A673 (cell line): Measurements from ENCODE around the gene AUH. TPM values are rescaled to one million over a fixed set of nuclear protein-coding genes. Genes with fewer than 3 reads are reported as not detected.

Experiments used
- BruUV-seq: library from RNA; stranded (reverse); fragments of 400-500 nt; replicated peaks from 2 replicates; lab custom pipeline; 2021; lab: Mats Ljungman, UMichigan
- CTCF ChIA-PET: fragments of 300-600 bp; sonication (Branson Sonifier 250); formaldehyde crosslinking; loops from one replicate; lab custom pipeline; 2022; ENCODE audit warnings: antibody characterized with exemption; lab: Charles Lee
- POLR2A ChIA-PET: fragments of 300-600 bp; sonication (Branson Sonifier 250); formaldehyde crosslinking; loops from one replicate; lab custom pipeline; 2022; ENCODE audit warnings: antibody characterized with exemption; ENCODE audit not compliant: low non-redundant PET; lab: Charles Lee
- DNase-seq: peaks from one replicate; pipeline ENCODE4 v3.0.0-alpha.2; 2015; ENCODE audit warnings: low spot score
- H3K27ac ChIP-seq: fragments of 200-600 bp; sonication (generic); 2 replicates; pipeline ENCODE4 v1.5.1; 2016; ENCODE audit warnings: mixed run types, low read depth, mild to moderate bottlenecking, mixed read lengths, antibody characterized with exemption, low read length; ENCODE audit not compliant: poor library complexity, severe bottlenecking
- H3K27me3 ChIP-seq: fragments of 200-600 bp; sonication (generic); replicated peaks from 2 replicates; pipeline ENCODE4 v1.6.1; 2017; ENCODE audit warnings: mixed run types, low read depth, mild to moderate bottlenecking, mixed read lengths, antibody characterized with exemption, low read length; ENCODE audit not compliant: insufficient read depth, poor library complexity
- H3K36me3 ChIP-seq: fragments of 200-600 bp; sonication (generic); 2 replicates; pipeline ENCODE4 v1.6.1; 2016; ENCODE audit warnings: mixed run types, mild to moderate bottlenecking, mixed read lengths, antibody characterized with exemption, low read length; ENCODE audit not compliant: insufficient read depth, poor library complexity, severe bottlenecking
- H3K4me1 ChIP-seq: fragments of 200-600 bp; sonication (generic); 2 replicates; pipeline ENCODE4 v1.6.1; 2017; ENCODE audit warnings: mixed run types, mild to moderate bottlenecking, mixed read lengths, antibody characterized with exemption, low read length; ENCODE audit not compliant: insufficient read depth, poor library complexity, severe bottlenecking
- H3K4me3 ChIP-seq: fragments of 200-600 bp; sonication (generic); 2 replicates; pipeline ENCODE4 v1.5.1; 2016; ENCODE audit warnings: low read depth, mixed run types, mild to moderate bottlenecking, mixed read lengths, low read length; ENCODE audit not compliant: poor library complexity, severe bottlenecking
- H3K9me3 ChIP-seq: fragments of 200-600 bp; sonication (generic); 2 replicates; pipeline ENCODE4 v1.6.1; 2016; ENCODE audit warnings: mixed run types, low read depth, mild to moderate bottlenecking, mixed read lengths, antibody characterized with exemption, low read length; ENCODE audit not compliant: poor library complexity, severe bottlenecking
- EZH2 ChIP-seq: fragments of 200-600 bp; sonication (generic); IDR thresholded peaks from 2 replicates; pipeline ENCODE4 v1.6.1; 2017; ENCODE audit warnings: borderline replicate concordance, low read depth, mild to moderate bottlenecking, mixed read lengths, antibody characterized with exemption, low read length; ENCODE audit not compliant: poor library complexity, severe bottlenecking
- intact Hi-C: fragments of 100-400 bp; cut with micrococcal nuclease; formaldehyde crosslinking; loops from one replicate; pipeline ENCODE4 v1.10.0; 2022; ENCODE audit not compliant: unreplicated experiment
- total RNA-seq: library from RNA; stranded (reverse); gene quantifications from 2 replicates; pipeline ENCODE4 v1.2.3, GENCODE V29; 2021
- TF ChIP-seq, protein P1 (sequence below): fragments of 300-800, 200-600 bp; sonication (generic); conservative IDR thresholded peaks from 2 replicates; pipeline ENCODE4 v1.5.1; 2017; ENCODE audit warnings: low read depth, mild to moderate bottlenecking, antibody characterized with exemption, low read length, moderate library complexity, mixed read lengths

AUH gene
- total RNA-seq, 1 experiment from 2014 or later, result 12.3 TPM

DNA sequence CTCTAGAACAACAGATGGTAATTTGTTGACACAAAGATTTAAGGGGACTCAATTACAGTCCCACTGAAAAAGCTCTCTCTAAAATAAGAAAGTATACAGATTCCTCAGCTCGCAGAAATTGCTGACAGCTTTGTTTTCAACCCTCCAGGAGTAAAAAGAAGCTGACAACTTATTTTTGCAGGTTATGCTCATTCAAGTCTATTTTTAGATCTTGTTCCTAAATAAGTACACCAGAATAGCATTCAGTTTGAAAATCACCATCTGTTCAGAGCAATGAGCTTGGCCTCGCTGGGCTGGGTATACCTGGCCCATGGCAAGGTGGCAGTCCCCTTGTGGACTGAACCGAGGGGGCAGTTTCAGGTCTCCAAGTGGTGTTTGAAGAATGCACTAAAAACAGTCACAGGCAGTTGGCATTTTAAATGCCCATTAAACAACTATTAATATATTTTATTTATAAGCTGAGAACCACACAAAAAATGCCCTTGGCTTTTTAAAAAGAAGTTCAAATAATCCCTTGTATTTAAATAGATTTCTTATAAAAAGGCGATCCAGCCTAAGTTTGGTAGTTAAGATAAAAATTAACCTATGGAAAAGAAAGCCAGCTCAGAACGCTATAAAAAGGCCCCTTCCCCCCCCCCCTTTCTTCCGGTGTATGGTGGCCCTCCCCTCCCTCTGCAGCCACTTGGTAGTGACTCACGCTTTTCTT, 169.2 kb downstream of the AUH start:
- BruUV-seq, result no TSS peak
- ChIA-PET CTCF (interaction anchor here (0.6 kb wide), 1 partner anchor 60 kb away, joined by 3 read pairs; no protein-coding TSS in a partner anchor), POLR2A (no interaction called here)
- Histone ChIP-seq H3K9me3 (no peaks in the 10 kb centered on the region), H3K4me1 (peaks cover 28% of the 10 kb centered on the region), H3K4me3 (peak overlapping the region; percentile 47), H3K27me3 (no peaks in the 10 kb centered on the region), H3K36me3 (no peaks in the 10 kb centered on the region), H3K27ac (peak overlapping the region; percentile 76)
- no peak for TF ChIP-seq EZH2
- TF ChIP-seq, protein P1, sequence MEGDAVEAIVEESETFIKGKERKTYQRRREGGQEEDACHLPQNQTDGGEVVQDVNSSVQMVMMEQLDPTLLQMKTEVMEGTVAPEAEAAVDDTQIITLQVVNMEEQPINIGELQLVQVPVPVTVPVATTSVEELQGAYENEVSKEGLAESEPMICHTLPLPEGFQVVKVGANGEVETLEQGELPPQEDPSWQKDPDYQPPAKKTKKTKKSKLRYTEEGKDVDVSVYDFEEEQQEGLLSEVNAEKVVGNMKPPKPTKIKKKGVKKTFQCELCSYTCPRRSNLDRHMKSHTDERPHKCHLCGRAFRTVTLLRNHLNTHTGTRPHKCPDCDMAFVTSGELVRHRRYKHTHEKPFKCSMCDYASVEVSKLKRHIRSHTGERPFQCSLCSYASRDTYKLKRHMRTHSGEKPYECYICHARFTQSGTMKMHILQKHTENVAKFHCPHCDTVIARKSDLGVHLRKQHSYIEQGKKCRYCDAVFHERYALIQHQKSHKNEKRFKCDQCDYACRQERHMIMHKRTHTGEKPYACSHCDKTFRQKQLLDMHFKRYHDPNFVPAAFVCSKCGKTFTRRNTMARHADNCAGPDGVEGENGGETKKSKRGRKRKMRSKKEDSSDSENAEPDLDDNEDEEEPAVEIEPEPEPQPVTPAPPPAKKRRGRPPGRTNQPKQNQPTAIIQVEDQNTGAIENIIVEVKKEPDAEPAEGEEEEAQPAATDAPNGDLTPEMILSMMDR, result no peak
- DNase-seq, result no peak
- intact Hi-C loops, result loop anchor here (10.0 kb wide), 1 partner anchor 232 kb away; the partner anchor contains the start of gene NFIL3

DNA sequence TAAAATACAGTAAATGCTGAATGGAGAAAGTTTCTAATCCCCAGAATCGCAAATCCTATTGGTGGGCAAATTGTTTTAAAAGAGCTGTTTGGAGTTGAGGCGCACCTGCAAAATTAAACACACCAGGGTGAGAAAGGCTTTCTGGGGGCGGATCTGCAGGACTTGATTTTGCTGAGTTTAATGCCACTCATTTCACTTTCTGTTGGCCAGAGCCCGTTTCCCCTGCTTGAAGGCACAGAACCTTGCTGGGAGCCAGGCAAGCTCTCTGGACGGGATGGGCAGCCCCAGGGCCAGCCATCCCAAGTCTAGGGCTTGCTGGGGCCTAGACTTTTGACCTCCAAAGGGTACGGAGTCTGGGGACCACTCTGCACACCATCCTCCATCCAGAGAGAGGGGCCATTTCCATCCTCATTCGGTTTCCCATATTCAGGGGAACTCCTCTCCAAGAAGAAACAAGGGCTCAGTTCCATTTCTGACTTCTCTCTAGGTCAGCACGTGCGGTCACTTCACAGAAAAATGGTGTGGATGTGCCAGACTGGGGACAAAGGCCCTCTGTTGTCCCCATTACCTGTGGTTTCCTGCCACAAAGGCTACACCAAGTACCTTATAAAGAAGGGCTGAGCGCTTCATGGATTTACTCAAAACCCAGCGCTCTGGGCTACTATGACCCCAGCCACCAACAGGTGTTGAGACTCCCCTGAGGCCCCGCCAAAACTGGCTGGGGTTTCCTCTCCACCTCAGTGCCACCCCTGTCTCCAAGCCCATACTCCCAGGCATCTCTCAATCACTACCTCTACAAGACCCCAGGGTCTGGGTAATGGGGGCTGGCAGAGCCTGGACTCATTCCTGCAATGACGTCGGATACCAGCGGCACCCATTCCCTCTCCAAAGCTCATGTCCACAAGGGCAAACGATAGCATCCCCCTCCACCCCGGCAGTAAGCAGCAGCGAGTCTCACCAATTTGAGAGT, 170.0 kb downstream of the AUH start:
- DNase-seq, result no peak
- POLR2A ChIA-PET, result no interaction called here
- intact Hi-C loops, result loop anchor here (10.0 kb wide), 1 partner anchor 233 kb away; the partner anchor contains the start of gene NFIL3
- BruUV-seq, result no TSS peak
- no peaks in the 10 kb centered on the region for H3K27me3 ChIP-seq
- no peaks in the 10 kb centered on the region for H3K36me3 ChIP-seq
- no peak overlapping the region for H3K4me3 ChIP-seq
- H3K4me1 ChIP-seq, result peaks cover 20% of the 10 kb centered on the region
- TF ChIP-seq, protein P1, result no peak
- TF ChIP-seq EZH2, result no peak
- H3K27ac ChIP-seq, result no peak overlapping the region
- CTCF ChIA-PET, result no interaction called here
- H3K9me3 ChIP-seq, result no peaks in the 10 kb centered on the region

DNA sequence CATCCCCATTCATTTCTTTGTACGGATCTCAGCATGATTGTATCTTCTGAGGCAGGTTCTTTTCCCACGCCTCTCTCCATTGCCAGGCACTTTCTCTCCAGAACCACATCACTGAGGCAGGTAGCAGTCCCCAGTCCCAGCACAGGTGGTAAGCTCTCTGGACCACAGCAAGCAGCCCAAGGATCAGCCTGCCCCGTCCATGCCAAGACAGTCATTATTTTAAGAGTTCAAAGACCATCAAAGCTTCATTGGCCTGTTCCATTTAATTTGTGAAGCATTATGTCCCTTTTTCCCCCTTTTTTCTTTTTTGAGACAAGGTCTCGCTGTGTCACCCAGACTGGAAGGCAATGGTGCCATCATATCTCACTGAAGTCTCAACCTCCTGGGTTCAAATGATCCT, 171.7 kb downstream of the AUH start:
- Histone ChIP-seq H3K27me3 (no peaks in the 10 kb centered on the region), H3K9me3 (no peaks in the 10 kb centered on the region), H3K27ac (no peak overlapping the region), H3K36me3 (no peaks in the 10 kb centered on the region), H3K4me3 (no peak overlapping the region), H3K4me1 (peaks cover 20% of the 10 kb centered on the region)
- POLR2A ChIA-PET, result no interaction called here
- CTCF ChIA-PET, result no interaction called here
- no TSS peak for BruUV-seq
- TF ChIP-seq, protein P1, result no peak
- no peak for TF ChIP-seq EZH2
- intact Hi-C loops, result loop anchor here (10.0 kb wide), 1 partner anchor 235 kb away; the partner anchor contains the start of gene NFIL3
- no peak for DNase-seq
